Fibroblast of lung (primary cell): Measurements from ENCODE around the gene FAM149B1. TPM values are rescaled to one million over a fixed set of nuclear protein-coding genes. Genes with fewer than 3 reads are reported as not detected.

Source experiments
- DNase-seq, 2 donors: peaks; one replicate each; pipeline versions ENCODE4 v3.0.0 to v3.0.0-alpha.2; 2010; ENCODE audit warnings: low read depth in 2 of 2
- H2AFZ ChIP-seq: 2 replicates; pipeline ENCODE4 v1.5.1; 2012; ENCODE audit warnings: low read length, control low read depth, inconsistent platforms
- H3K27ac ChIP-seq: 2 replicates; pipeline ENCODE4 v1.5.1; 2011; ENCODE audit warnings: low read length, control low read depth; ENCODE audit not compliant: insufficient read depth
- H3K27me3 ChIP-seq: 2 replicates; pipeline ENCODE4 v1.5.1; 2011; ENCODE audit warnings: mild to moderate bottlenecking, low read length; ENCODE audit not compliant: control insufficient read depth, insufficient read depth
- H3K36me3 ChIP-seq: 2 replicates; pipeline ENCODE4 v1.5.1; 2011; ENCODE audit warnings: low read length; ENCODE audit not compliant: control insufficient read depth, insufficient read depth
- H3K4me1 ChIP-seq: 2 replicates; pipeline ENCODE4 v1.5.1; 2011; ENCODE audit warnings: low read length; ENCODE audit not compliant: control insufficient read depth, insufficient read depth; ENCODE audit errors: extremely low read depth
- H3K4me2 ChIP-seq: 2 replicates; pipeline ENCODE4 v1.5.1; 2011; ENCODE audit warnings: low read length, control low read depth; ENCODE audit not compliant: insufficient read depth; ENCODE audit errors: extremely low read depth
- H3K4me3 ChIP-seq, 4 experiments: fragments of 200-600 bp in 1 of 4; sonication (generic) in 1 of 4; replicated peaks in 1 of 4; 2 replicates each; pipeline ENCODE4 v1.5.1; 2011 to 2016; ENCODE audit warnings: low read length in 4 of 4, low read depth in 3 of 4, mild to moderate bottlenecking in 3 of 4, control low read depth in 2 of 4, inconsistent platforms in 1 of 4, mixed read lengths in 1 of 4; ENCODE audit not compliant: insufficient read depth in 1 of 4; ENCODE audit errors: control extremely low read depth in 1 of 4
- H3K79me2 ChIP-seq: 2 replicates; pipeline ENCODE4 v1.5.1; 2012; ENCODE audit warnings: mild to moderate bottlenecking, low read length, inconsistent platforms; ENCODE audit not compliant: control insufficient read depth, insufficient read depth
- H3K9ac ChIP-seq: 2 replicates; pipeline ENCODE4 v1.5.1; 2011; ENCODE audit warnings: mild to moderate bottlenecking, low read length, control low read depth; ENCODE audit not compliant: insufficient read depth
- H3K9me3 ChIP-seq: 2 replicates; pipeline ENCODE4 v1.5.1; 2012; ENCODE audit warnings: low read depth, low read length; ENCODE audit not compliant: control insufficient read depth, insufficient read depth
- H4K20me1 ChIP-seq: 2 replicates; pipeline ENCODE4 v1.5.1; 2011; ENCODE audit warnings: low read length; ENCODE audit not compliant: control insufficient read depth, insufficient read depth; ENCODE audit errors: extremely low read depth
- CTCF ChIP-seq, 2 donors: IDR thresholded peaks in 1 of 2; conservative IDR thresholded peaks in 1 of 2; 1 replicate in 1 of 2; 2 replicates in 1 of 2; pipeline ENCODE4 v1.5.1; 2011 to 2012; ENCODE audit warnings: low read length in 2 of 2, control low read depth in 1 of 2, inconsistent platforms in 1 of 2, low read depth in 1 of 2, mild to moderate bottlenecking in 1 of 2
- EZH2 ChIP-seq: IDR thresholded peaks from 2 replicates; pipeline ENCODE4 v1.5.1; 2012; ENCODE audit warnings: low read length, control low read depth, mild to moderate bottlenecking; ENCODE audit errors: missing control alignments
- polyA plus RNA-seq, 2 donors: library from polyadenylated mRNA; depleted of rRNA in 1 of 2; stranded (reverse) in 1 of 2; unstranded in 1 of 2; fragments of >200 nt; gene quantifications; 2 replicates each; pipeline ENCODE4 v1.2.1, GENCODE V29; 2011 to 2012; ENCODE audit warnings: missing spikeins in 1 of 2
- total RNA-seq: library from RNA; depleted of rRNA; stranded (reverse); fragments of >200 nt; gene quantifications from 2 replicates; pipeline ENCODE4 v1.2.1, GENCODE V29; 2014

FAM149B1 gene
- total and polyA plus RNA-seq, 2 donors (not counting 1 experiment from before 2014, with no cell fraction given): 38.9 to 44.9 TPM

- no peaks in the 10 kb centered on the region for H3K79me2 ChIP-seq
These were observed 66.8 kb downstream of the FAM149B1 start for GRCh38 chr10:73234695-73235094.

GRCh38 chr10:73238990-73239566 lies 71.2 kb downstream of the FAM149B1 start:
- DNase-seq: no peak
- no peak overlapping the region for H3K4me2 ChIP-seq
- no peak overlapping the region for H3K9ac ChIP-seq
- H3K27me3 ChIP-seq: no peaks in the 10 kb centered on the region
- H3K36me3 ChIP-seq: peaks cover 3% of the 10 kb centered on the region
- no peak overlapping the region for H3K27ac ChIP-seq
- no peak overlapping the region for H2AFZ ChIP-seq
- no peaks in the 10 kb centered on the region for H3K4me1 ChIP-seq
- TF ChIP-seq EZH2: no peak
- TF ChIP-seq CTCF (conservative IDR thresholded peaks at IDR 0.05 in 1 of 2, IDR thresholded peaks at IDR 0.05 in 1 of 2; ENCODE audit: low read depth in 1 of 2, low read length in 2 of 2): no peak
- H4K20me1 ChIP-seq: no peaks in the 10 kb centered on the region
- H3K4me3 ChIP-seq: no peak overlapping the region
- H3K79me2 ChIP-seq: peaks cover 4% of the 10 kb centered on the region
- no peaks in the 10 kb centered on the region for H3K9me3 ChIP-seq

More at GRCh38 chr10:73234695-73235094, 66.8 kb downstream of the FAM149B1 start:
- no peak overlapping the region for H3K9ac ChIP-seq
- no peak overlapping the region for H3K4me2 ChIP-seq
- no peaks in the 10 kb centered on the region for H3K9me3 ChIP-seq
- peaks cover 4% of the 10 kb centered on the region for H3K36me3 ChIP-seq
- no peak for DNase-seq
- H3K27ac ChIP-seq: no peak overlapping the region
- H3K4me1 ChIP-seq: no peaks in the 10 kb centered on the region
- no peaks in the 10 kb centered on the region for H4K20me1 ChIP-seq
- H3K4me3 ChIP-seq: no peak overlapping the region
- H2AFZ ChIP-seq: no peak overlapping the region
- TF ChIP-seq CTCF (conservative IDR thresholded peaks at IDR 0.05 in 1 of 2, IDR thresholded peaks at IDR 0.05 in 1 of 2; ENCODE audit: low read depth in 1 of 2, low read length in 2 of 2) (no peak), EZH2 (no peak)
- H3K27me3 ChIP-seq: no peaks in the 10 kb centered on the region

- Histone ChIP-seq H3K4me2 (no peak overlapping the region), H3K79me2 (peaks cover 12% of the 10 kb centered on the region), H3K36me3 (peaks cover 5% of the 10 kb centered on the region), H3K4me3 (no peak overlapping the region), H4K20me1 (no peaks in the 10 kb centered on the region), H3K27ac (no peak overlapping the region), H3K9ac (no peak overlapping the region), H2AFZ (no peak overlapping the region), H3K27me3 (no peaks in the 10 kb centered on the region), H3K9me3 (no peaks in the 10 kb centered on the region), H3K4me1 (peaks cover under 1% of the 10 kb centered on the region)
- no peak for DNase-seq
- TF ChIP-seq CTCF (conservative IDR thresholded peaks at IDR 0.05 in 1 of 2, IDR thresholded peaks at IDR 0.05 in 1 of 2; ENCODE audit: low read depth in 1 of 2, low read length in 2 of 2): no peak
- no peak for TF ChIP-seq EZH2
These were observed 72.0 kb downstream of the FAM149B1 start for GRCh38 chr10:73239908-73240307.
